Fibroblast of mammary gland (primary cell): Measurements from ENCODE around the gene RELL1.

Experiments used
- DNase-seq: peaks from one replicate; pipeline ENCODE4 v3.0.0-alpha.2; 2010; ENCODE audit warnings: low read depth
- H3K4me3 ChIP-seq: 2 replicates; pipeline ENCODE4 v1.5.1; 2011; ENCODE audit warnings: low read depth, mild to moderate bottlenecking, low read length, moderate library complexity; ENCODE audit not compliant: control insufficient read depth
- TF ChIP-seq, protein P1 (sequence below): conservative IDR thresholded peaks from 2 replicates; pipeline ENCODE4 v1.5.1; 2011; ENCODE audit warnings: low read depth, low read length, inconsistent platforms; ENCODE audit not compliant: control insufficient read depth, insufficient read depth

Gene RELL1

DNA sequence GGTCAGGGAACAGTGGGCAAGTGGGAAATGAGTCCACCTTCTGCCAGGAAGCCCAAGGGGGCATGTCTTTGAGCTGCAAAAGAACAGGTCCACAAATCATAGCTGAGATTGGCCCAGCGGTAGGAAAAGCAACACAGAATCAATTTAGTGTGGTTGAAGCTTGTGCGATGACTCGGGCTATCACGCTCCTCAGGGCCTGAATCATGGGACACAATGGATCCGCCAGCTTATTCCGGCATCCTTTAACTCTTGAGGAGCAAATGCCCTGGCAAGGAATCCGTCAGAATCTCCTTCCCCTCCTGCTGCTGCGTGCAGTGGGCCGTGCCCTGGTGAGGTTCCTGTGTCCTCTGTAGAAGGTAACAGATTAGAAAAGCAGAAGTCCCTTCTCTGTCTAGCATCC, 98.0 kb downstream of the RELL1 start:
- TF ChIP-seq, protein P1, sequence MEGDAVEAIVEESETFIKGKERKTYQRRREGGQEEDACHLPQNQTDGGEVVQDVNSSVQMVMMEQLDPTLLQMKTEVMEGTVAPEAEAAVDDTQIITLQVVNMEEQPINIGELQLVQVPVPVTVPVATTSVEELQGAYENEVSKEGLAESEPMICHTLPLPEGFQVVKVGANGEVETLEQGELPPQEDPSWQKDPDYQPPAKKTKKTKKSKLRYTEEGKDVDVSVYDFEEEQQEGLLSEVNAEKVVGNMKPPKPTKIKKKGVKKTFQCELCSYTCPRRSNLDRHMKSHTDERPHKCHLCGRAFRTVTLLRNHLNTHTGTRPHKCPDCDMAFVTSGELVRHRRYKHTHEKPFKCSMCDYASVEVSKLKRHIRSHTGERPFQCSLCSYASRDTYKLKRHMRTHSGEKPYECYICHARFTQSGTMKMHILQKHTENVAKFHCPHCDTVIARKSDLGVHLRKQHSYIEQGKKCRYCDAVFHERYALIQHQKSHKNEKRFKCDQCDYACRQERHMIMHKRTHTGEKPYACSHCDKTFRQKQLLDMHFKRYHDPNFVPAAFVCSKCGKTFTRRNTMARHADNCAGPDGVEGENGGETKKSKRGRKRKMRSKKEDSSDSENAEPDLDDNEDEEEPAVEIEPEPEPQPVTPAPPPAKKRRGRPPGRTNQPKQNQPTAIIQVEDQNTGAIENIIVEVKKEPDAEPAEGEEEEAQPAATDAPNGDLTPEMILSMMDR = no peak
- H3K4me3 ChIP-seq = no peak overlapping the region
- peak; percentile 11 for DNase-seq

DNA sequence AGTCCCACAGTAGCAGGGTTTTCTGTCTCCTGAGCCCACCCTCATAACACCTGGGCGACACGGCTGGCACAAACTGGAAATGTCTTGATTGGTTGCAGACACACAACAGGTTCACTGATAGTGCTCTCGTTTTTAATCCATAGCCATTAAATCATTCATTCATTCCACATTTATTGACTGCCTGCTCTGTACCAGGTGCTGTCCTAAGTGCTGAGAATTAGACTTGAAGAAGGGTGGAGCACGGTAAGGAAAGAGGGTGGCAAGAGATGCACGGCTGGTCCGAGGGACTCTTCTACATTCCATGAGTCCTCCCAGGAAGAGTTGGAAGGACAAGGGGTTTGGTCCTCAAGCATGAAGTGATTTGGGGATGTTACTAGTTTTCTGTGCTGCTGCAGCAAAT, 100.0 kb downstream of the RELL1 start:
- no peak for DNase-seq
- TF ChIP-seq, protein P1 = no peak
- no peak overlapping the region for H3K4me3 ChIP-seq

DNA sequence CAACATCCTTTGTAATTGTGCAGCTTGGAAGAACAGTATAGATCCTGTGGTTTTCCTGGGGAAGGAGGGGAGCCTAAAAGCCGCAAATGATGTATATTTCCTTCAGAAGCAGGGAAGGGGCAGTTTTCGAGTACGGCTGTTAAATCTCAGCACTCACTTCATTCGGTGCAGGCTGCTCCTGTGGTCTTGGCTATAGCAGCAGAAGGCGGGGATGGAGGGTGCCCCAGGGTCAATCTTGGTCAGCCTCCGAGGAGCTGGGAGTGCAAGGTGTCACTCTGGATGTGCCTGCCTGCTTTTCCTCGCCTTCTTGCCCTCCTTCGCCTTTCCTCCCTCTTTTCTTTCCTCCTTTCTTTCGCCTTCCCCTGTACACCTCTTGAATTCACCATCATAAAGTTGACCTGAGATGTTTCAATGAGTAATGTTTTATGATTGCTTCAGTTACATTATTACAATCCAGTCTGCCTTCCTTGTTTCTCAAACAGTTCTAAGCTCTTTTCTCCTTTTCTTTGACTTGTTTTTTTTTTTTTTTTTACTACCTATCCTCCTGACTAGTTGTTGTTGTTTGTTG, 101.6 kb downstream of the RELL1 start:
- DNase-seq = no peak
- TF ChIP-seq, protein P1 = no peak
- no peak overlapping the region for H3K4me3 ChIP-seq

DNA sequence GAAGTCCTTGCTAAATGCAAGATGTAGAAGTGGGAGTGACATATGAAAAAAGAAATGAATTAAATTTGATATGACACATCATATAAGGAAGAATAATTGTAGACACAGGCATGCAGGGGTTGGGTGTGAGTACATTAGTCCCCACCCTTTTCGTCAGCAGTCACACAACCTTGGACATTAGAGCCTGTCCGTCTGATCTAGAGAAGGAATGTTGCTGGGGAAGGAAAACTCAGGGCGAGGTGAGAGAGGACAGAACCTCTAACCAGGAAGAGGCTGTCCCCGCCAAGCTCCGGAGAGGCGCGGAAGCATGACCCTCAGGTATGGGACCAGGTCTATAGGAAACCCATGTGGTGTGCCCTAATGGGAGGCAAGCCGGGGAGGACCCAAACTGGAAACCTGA, 102.1 kb downstream of the RELL1 start:
- TF ChIP-seq, protein P1 = no peak
- no peak overlapping the region for H3K4me3 ChIP-seq
- DNase-seq = no peak

DNA sequence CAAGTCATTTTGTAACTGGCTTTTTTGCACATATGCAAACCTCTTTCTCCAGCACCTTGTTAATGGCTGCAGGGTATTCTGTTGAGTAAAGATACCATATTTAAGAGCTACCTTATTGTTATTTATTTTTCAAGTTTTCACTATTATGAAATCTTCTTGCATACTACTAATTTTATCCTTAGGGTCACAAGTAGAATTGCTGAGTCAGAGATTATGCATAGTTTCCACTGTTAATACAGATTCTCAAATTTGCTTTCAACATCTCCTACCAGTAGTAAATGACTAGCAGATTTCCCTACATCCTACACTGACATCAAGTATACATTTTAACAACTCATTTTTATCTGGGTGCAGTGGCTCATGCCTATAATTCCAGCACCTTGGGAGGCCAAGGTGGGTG, 112.6 kb downstream of the RELL1 start:
- H3K4me3 ChIP-seq = no peak overlapping the region
- TF ChIP-seq, protein P1 = no peak
- DNase-seq = no peak

DNA sequence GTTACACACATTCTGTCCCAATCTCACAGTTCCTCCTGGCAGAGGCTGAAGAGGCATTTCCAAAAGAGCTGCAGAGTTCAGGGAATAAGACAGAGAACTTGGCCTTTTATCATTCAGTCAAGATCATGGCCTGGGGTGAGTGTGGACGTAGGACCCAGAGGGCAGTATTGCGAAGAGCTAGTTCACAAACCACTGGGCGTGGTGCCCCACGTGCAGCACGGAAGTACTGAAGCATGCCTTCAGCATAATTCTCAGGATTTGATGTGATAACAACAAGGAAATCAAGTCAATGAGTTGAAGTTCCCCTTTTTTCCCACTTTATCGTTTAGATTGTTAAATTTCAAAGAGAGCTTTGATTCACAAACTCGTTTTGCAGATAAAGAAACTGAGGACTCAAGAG, 117.7 kb downstream of the RELL1 start:
- no peak overlapping the region for H3K4me3 ChIP-seq
- DNase-seq = no peak
- TF ChIP-seq, protein P1 = no peak

DNA sequence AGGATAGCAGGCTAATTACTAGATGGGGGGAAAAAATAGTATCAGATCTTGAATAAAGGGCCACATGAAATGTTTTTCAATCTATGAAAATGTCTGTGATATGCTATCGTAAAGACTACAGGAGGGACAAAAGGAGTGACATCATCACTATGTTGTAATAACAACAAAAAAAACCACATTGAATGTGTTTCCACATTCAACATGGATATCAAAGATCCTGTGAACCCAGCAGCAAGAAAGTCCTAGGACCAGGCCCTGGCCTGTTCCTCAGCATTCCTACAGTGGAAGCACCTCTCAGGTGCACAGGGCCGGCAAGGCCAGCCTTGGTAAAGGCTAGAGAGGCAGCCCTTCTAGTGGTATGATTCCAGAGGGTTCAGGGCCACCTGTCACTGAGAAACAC, 118.3 kb downstream of the RELL1 start:
- TF ChIP-seq, protein P1 = no peak

More for the DNA sequence above, 118.3 kb downstream of the RELL1 start:
- DNase-seq = peak; percentile 7
- H3K4me3 ChIP-seq = no peak overlapping the region
